ENCODE data around the gene SH2D3A. TPM values are rescaled to one million over a fixed set of nuclear protein-coding genes. Genes with fewer than 3 reads are reported as not detected.

The SH2D3A gene
- total and polyA plus RNA-seq, 2 experiments from 2014 or later = 20.7 to 38.4 TPM

DNA sequence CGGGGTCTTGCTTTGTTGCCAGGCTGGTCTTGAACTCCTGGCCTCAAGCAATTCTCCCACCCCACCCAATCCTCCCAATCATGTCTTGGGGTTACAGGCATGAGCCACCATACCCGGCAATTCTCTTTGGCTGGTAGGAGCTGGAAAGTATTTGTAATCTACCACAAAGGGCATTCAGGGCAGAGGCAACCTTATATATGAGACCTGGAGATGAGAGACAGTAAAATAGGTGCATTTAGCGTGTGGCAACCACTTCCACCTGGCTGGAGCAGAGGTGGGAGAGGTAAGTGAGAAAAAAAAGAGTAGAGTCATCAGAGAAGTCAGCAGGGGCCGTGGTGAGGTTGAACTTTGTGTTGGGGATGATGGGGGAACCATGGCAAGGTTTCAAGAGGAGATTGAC lies 42.0 kb upstream of the SH2D3A start:
- Mint-ChIP-seq H3K36me3 (ENCODE audit: low read depth) (peaks cover 34% of the 10 kb centered on the region), H3K4me3 (no peak overlapping the region), H3K27me3 (ENCODE audit: insufficient read depth, low read depth, poor library complexity) (peaks cover 2% of the 10 kb centered on the region), H3K4me1 (no peaks in the 10 kb centered on the region), H3K9me3 (peaks cover 96% of the 10 kb centered on the region), H3K27ac (no peak overlapping the region)
- H3K4me2 ChIP-seq = no peak overlapping the region
- no peak overlapping the region for H2AFZ ChIP-seq
- H4K20me1 ChIP-seq (replicated peaks; ENCODE audit: insufficient read depth) = no peaks in the 10 kb centered on the region; the same call in 1 of the 2 replicates
- TF ChIP-seq, protein P1, sequence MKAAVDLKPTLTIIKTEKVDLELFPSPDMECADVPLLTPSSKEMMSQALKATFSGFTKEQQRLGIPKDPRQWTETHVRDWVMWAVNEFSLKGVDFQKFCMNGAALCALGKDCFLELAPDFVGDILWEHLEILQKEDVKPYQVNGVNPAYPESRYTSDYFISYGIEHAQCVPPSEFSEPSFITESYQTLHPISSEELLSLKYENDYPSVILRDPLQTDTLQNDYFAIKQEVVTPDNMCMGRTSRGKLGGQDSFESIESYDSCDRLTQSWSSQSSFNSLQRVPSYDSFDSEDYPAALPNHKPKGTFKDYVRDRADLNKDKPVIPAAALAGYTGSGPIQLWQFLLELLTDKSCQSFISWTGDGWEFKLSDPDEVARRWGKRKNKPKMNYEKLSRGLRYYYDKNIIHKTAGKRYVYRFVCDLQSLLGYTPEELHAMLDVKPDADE (IDR thresholded peaks at IDR 0.05) = no peak
- no peak for TF ChIP-seq NANOG (IDR thresholded peaks at IDR 0.05; ENCODE audit: borderline replicate concordance)
- TF ChIP-seq CREB1 (CRISPR knock-in tag; IDR thresholded peaks at IDR 0.05; ENCODE audit: low read depth) = no peak
- no peak for TF ChIP-seq ZNF114 (CRISPR knock-in tag; IDR thresholded peaks at IDR 0.05)
- no peak for TF ChIP-seq JUNB (IDR thresholded peaks at IDR 0.05; ENCODE audit: unreplicated experiment)
- TF ChIP-seq ZNF331 (CRISPR knock-in tag; IDR thresholded peaks at IDR 0.05; ENCODE audit: low read depth) = no peak
- H3K9me2 ChIP-seq (ENCODE audit: insufficient read depth) = 0 out of 2 replicates have a peak, but pooled peaks cover 7% of the 10 kb centered on the region
- no peak overlapping the region for H3K4me3 ChIP-seq
- no peaks in the 10 kb centered on the region for H3K79me2 ChIP-seq (replicated peaks; ENCODE audit: insufficient read depth)
- H3K27me3 ChIP-seq (ENCODE audit: insufficient read depth) = no peaks in the 10 kb centered on the region
- ATAC-seq (no peak), DNase-seq (ENCODE audit: low spot score) (no peak)
- no peaks in the 10 kb centered on the region for H3K36me3 ChIP-seq (ENCODE audit: insufficient read depth)
- no peaks in the 10 kb centered on the region for H3K4me1 ChIP-seq (ENCODE audit: insufficient read depth)
- no peak overlapping the region for H3K27ac ChIP-seq (ENCODE audit: low read depth)
- H3F3A ChIP-seq (replicated peaks; ENCODE audit: low read depth) = no peaks in the 10 kb centered on the region

DNA sequence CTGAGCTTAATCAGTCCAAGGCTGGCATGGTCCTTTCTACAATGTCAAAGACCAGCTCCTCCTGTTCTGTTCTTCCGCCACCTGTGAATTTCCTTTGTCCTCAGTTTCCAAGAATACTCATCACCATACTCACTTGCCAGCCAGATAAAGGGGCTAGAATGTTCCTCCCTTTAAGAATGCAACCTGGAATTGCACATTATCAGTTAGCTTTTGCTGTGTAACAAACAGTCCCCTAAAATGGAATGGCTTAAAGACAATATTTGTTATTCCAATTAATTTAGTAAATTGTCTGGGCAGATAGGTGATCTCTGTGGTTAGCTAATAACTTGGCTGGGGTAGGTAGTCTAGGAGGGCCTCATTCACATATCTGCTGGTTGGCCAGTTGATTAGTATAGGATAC lies 41.3 kb upstream of the SH2D3A start:
- Histone ChIP-seq H3K36me3 (ENCODE audit: insufficient read depth) (no peaks in the 10 kb centered on the region), H3K79me2 (replicated peaks; ENCODE audit: insufficient read depth) (no peaks in the 10 kb centered on the region), H3K4me1 (ENCODE audit: insufficient read depth) (no peaks in the 10 kb centered on the region), H3K9me2 (ENCODE audit: insufficient read depth) (0 out of 2 replicates have a peak, but pooled peaks cover 7% of the 10 kb centered on the region), H4K20me1 (replicated peaks; ENCODE audit: insufficient read depth) (no peaks in the 10 kb centered on the region; the same call in 1 of the 2 replicates), H2AFZ (no peak overlapping the region), H3K4me2 (no peak overlapping the region), H3K4me3 (no peak overlapping the region), H3K27ac (ENCODE audit: low read depth) (no peak overlapping the region), H3F3A (replicated peaks; ENCODE audit: low read depth) (no peaks in the 10 kb centered on the region), H3K27me3 (ENCODE audit: insufficient read depth) (no peaks in the 10 kb centered on the region)
- peaks cover 95% of the 10 kb centered on the region for H3K9me3 Mint-ChIP-seq
- DNase-seq (ENCODE audit: low spot score) = no peak
- no peak overlapping the region for H3K4me3 Mint-ChIP-seq
- H3K27me3 Mint-ChIP-seq (ENCODE audit: insufficient read depth, low read depth, poor library complexity) = peaks cover 2% of the 10 kb centered on the region
- H3K36me3 Mint-ChIP-seq (ENCODE audit: low read depth) = peaks cover 38% of the 10 kb centered on the region
- H3K27ac Mint-ChIP-seq = no peak overlapping the region
- H3K4me1 Mint-ChIP-seq = no peaks in the 10 kb centered on the region
- ATAC-seq = no peak
- TF ChIP-seq NANOG (IDR thresholded peaks at IDR 0.05; ENCODE audit: borderline replicate concordance) (no peak), CREB1 (CRISPR knock-in tag; IDR thresholded peaks at IDR 0.05; ENCODE audit: low read depth) (no peak), EZH2phosphoT487 (IDR thresholded peaks at IDR 0.05; ENCODE audit: unreplicated experiment) (no peak), POLR2AphosphoS5 (IDR thresholded peaks at IDR 0.05; ENCODE audit: low read depth) (no peak), STAT1 (IDR thresholded peaks at IDR 0.05; ENCODE audit: unreplicated experiment) (no peak), JUNB (IDR thresholded peaks at IDR 0.05; ENCODE audit: unreplicated experiment) (no peak)
- TF ChIP-seq, protein P2, sequence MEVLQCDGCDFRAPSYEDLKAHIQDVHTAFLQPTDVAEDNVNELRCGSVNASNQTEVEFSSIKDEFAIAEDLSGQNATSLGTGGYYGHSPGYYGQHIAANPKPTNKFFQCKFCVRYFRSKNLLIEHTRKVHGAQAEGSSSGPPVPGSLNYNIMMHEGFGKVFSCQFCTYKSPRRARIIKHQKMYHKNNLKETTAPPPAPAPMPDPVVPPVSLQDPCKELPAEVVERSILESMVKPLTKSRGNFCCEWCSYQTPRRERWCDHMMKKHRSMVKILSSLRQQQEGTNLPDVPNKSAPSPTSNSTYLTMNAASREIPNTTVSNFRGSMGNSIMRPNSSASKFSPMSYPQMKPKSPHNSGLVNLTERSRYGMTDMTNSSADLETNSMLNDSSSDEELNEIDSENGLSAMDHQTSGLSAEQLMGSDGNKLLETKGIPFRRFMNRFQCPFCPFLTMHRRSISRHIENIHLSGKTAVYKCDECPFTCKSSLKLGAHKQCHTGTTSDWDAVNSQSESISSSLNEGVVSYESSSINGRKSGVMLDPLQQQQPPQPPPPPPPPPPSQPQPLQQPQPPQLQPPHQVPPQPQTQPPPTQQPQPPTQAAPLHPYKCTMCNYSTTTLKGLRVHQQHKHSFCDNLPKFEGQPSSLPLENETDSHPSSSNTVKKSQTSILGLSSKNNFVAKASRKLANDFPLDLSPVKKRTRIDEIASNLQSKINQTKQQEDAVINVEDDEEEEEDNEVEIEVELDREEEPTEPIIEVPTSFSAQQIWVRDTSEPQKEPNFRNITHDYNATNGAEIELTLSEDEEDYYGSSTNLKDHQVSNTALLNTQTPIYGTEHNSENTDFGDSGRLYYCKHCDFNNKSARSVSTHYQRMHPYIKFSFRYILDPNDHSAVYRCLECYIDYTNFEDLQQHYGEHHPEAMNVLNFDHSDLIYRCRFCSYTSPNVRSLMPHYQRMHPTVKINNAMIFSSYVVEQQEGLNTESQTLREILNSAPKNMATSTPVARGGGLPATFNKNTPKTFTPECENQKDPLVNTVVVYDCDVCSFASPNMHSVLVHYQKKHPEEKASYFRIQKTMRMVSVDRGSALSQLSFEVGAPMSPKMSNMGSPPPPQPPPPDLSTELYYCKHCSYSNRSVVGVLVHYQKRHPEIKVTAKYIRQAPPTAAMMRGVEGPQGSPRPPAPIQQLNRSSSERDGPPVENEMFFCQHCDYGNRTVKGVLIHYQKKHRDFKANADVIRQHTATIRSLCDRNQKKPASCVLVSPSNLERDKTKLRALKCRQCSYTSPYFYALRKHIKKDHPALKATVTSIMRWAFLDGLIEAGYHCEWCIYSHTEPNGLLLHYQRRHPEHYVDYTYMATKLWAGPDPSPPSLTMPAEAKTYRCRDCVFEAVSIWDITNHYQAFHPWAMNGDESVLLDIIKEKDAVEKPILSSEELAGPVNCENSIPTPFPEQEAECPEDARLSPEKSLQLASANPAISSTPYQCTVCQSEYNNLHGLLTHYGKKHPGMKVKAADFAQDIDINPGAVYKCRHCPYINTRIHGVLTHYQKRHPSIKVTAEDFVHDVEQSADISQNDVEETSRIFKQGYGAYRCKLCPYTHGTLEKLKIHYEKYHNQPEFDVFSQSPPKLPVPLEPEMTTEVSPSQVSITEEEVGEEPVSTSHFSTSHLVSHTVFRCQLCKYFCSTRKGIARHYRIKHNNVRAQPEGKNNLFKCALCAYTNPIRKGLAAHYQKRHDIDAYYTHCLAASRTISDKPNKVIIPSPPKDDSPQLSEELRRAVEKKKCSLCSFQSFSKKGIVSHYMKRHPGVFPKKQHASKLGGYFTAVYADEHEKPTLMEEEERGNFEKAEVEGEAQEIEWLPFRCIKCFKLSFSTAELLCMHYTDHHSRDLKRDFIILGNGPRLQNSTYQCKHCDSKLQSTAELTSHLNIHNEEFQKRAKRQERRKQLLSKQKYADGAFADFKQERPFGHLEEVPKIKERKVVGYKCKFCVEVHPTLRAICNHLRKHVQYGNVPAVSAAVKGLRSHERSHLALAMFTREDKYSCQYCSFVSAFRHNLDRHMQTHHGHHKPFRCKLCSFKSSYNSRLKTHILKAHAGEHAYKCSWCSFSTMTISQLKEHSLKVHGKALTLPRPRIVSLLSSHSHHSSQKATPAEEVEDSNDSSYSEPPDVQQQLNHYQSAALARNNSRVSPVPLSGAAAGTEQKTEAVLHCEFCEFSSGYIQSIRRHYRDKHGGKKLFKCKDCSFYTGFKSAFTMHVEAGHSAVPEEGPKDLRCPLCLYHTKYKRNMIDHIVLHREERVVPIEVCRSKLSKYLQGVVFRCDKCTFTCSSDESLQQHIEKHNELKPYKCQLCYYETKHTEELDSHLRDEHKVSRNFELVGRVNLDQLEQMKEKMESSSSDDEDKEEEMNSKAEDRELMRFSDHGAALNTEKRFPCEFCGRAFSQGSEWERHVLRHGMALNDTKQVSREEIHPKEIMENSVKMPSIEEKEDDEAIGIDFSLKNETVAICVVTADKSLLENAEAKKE (CRISPR knock-in tag; IDR thresholded peaks at IDR 0.05) = no peak
- TF ChIP-seq, protein P3, sequence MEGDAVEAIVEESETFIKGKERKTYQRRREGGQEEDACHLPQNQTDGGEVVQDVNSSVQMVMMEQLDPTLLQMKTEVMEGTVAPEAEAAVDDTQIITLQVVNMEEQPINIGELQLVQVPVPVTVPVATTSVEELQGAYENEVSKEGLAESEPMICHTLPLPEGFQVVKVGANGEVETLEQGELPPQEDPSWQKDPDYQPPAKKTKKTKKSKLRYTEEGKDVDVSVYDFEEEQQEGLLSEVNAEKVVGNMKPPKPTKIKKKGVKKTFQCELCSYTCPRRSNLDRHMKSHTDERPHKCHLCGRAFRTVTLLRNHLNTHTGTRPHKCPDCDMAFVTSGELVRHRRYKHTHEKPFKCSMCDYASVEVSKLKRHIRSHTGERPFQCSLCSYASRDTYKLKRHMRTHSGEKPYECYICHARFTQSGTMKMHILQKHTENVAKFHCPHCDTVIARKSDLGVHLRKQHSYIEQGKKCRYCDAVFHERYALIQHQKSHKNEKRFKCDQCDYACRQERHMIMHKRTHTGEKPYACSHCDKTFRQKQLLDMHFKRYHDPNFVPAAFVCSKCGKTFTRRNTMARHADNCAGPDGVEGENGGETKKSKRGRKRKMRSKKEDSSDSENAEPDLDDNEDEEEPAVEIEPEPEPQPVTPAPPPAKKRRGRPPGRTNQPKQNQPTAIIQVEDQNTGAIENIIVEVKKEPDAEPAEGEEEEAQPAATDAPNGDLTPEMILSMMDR (conservative IDR thresholded peaks at IDR 0.05; ENCODE audit: low read depth in 2 of 2) = no peak

All from GM23338 (cell line).